Stimulated activated CD8-positive, alpha-beta memory T cell treated with anti-CD3 and anti-CD28 coated beads, Interleukin-15, amount 100 ng/mL, for 4 hours (primary cell): ENCODE results near the gene RPL36AL.
"Not testable (repeated sequence)": the region's sequence is repeated elsewhere in the genome, so short reads cannot be mapped to it uniquely, and the experiment has no call there.

ENCODE experiments used
- DNase-seq, 2 donors: peaks; one replicate each; pipeline ENCODE4 v3.0.0-alpha.2; 2020; ENCODE audit warnings: low read depth in 2 of 2

RPL36AL gene

GRCh38 chr14:49619273-49619672 lies 1.2 kb downstream of the RPL36AL start:
- not testable (repeated sequence) for DNase-seq

GRCh38 chr14:49617852-49618519 lies 2.4 kb downstream of the RPL36AL start:
- no peak for DNase-seq

- DNase-seq, result no peak
Observed at GRCh38 chr14:49615776-49616175, 4.7 kb downstream of the RPL36AL start.

- DNase-seq, result no peak
Observed at GRCh38 chr14:49614196-49614595, 6.2 kb downstream of the RPL36AL start.

GRCh38 chr14:49612671-49613070 lies 7.8 kb downstream of the RPL36AL start:
- no peak for DNase-seq

GRCh38 chr14:49612251-49612650 lies 8.2 kb downstream of the RPL36AL start:
- no peak for DNase-seq

GRCh38 chr14:49607583-49607982 lies 12.8 kb downstream of the RPL36AL start:
- no peak for DNase-seq

- DNase-seq, result peak; percentile 64 to 70
Observed at GRCh38 chr14:49598485-49599300, 21.7 kb downstream of the RPL36AL start, which contains the start of gene LRR1. TSS of gene LRR1 (plus strand) at chr14:49598940. CDS start at chr14:49599021, 81 bp downstream.

GRCh38 chr14:49598189-49598484 lies 22.3 kb downstream of the RPL36AL start:
- no peak for DNase-seq

GRCh38 chr14:49594347-49595091 lies 25.9 kb downstream of the RPL36AL start:
- no peak for DNase-seq

- DNase-seq, result no peak
Observed at GRCh38 chr14:49593016-49593415, 27.4 kb downstream of the RPL36AL start.

- no peak for DNase-seq
Observed at GRCh38 chr14:49589387-49589786, 31.0 kb downstream of the RPL36AL start.

- DNase-seq, result peak in 1 of 2 donors; percentile 32
Observed at GRCh38 chr14:49586673-49587460, 33.6 kb downstream of the RPL36AL start.

GRCh38 chr14:49585803-49586672 lies 34.4 kb downstream of the RPL36AL start, which contains the start of gene RPS29:
TSS of gene RPS29 (minus strand) at chr14:49586380. CDS start at chr14:49586346, 34 bp downstream.
- DNase-seq, result peak; percentile 97

- DNase-seq, result not testable (repeated sequence)
Observed at GRCh38 chr14:49584981-49585640, 35.3 kb downstream of the RPL36AL start.

GRCh38 chr14:49584058-49584457 lies 36.4 kb downstream of the RPL36AL start:
- no peak for DNase-seq

- no peak for DNase-seq
Observed at GRCh38 chr14:49583629-49584028, 36.8 kb downstream of the RPL36AL start.

- no peak for DNase-seq
Observed at GRCh38 chr14:49582113-49582977, 38.1 kb downstream of the RPL36AL start.
